ENCODE results near the gene ATRNL1. TPM values are rescaled to one million over a fixed set of nuclear protein-coding genes. Genes with fewer than 3 reads are reported as not detected.

ATRNL1 gene
- total RNA-seq, 1 experiment from 2014 or later: 8.8 TPM

DNA sequence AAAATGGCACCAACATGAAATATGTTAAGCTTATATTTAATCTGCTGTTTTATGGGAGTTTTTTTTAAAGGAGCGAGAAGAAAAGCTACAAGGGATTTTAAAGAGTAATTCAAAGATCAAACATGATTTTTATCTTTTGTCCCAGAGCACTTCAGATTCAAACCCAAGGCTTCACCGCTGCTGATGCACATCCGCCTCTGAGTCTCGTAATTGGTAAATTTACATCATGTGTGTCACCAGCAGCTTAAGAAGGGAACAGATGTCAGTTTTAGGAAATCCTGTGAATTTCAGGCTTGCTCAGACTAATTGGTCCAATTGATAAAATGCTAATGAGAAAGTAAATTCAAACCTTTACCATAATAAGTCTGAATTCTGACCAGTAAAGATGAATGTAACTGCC, 773.5 kb downstream of the ATRNL1 start:
- H3K27ac Mint-ChIP-seq (ENCODE audit: unreplicated experiment): no peak overlapping the region
- CTCF ChIA-PET: no interaction called here

DNA sequence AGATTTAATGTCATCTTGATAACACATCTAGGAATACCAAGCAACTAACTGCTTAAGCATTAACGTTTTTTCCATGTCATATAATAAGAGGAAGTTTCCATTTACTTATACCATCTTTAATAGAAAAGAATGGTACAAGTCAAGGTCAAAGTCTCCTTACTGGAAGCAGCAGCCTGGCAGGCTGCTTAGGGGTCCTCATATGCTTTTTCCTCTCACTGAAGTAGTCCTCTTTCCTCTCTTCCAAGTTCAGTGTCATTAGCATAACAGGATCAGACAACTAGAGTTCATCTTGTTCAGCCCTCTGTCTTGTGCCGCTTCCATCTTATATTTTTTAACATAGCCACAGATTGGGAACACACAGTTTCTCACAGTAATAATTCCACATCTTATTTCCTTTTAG, 774.1 kb downstream of the ATRNL1 start:
- H3K27ac Mint-ChIP-seq (ENCODE audit: unreplicated experiment): no peak overlapping the region
- H3K4me3 Mint-ChIP-seq (ENCODE audit: low read depth, unreplicated experiment): no peak overlapping the region
- no TSS peak for BruUV-seq (replicated peaks)
- intact Hi-C loops (cut with micrococcal nuclease; ENCODE audit: unreplicated experiment): no loop called here
- no peaks in the 10 kb centered on the region for H3K27me3 Mint-ChIP-seq (ENCODE audit: unreplicated experiment)
- TF ChIP-seq, protein P1, sequence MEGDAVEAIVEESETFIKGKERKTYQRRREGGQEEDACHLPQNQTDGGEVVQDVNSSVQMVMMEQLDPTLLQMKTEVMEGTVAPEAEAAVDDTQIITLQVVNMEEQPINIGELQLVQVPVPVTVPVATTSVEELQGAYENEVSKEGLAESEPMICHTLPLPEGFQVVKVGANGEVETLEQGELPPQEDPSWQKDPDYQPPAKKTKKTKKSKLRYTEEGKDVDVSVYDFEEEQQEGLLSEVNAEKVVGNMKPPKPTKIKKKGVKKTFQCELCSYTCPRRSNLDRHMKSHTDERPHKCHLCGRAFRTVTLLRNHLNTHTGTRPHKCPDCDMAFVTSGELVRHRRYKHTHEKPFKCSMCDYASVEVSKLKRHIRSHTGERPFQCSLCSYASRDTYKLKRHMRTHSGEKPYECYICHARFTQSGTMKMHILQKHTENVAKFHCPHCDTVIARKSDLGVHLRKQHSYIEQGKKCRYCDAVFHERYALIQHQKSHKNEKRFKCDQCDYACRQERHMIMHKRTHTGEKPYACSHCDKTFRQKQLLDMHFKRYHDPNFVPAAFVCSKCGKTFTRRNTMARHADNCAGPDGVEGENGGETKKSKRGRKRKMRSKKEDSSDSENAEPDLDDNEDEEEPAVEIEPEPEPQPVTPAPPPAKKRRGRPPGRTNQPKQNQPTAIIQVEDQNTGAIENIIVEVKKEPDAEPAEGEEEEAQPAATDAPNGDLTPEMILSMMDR (IDR thresholded peaks at IDR 0.05; ENCODE audit: unreplicated experiment): no peak
- no peaks in the 10 kb centered on the region for H3K4me1 Mint-ChIP-seq (ENCODE audit: low read depth, unreplicated experiment)
- no peaks in the 10 kb centered on the region for H3K9me3 Mint-ChIP-seq (ENCODE audit: low read depth, unreplicated experiment)
- no peak for DNase-seq
- CTCF ChIA-PET: no interaction called here
- no peaks in the 10 kb centered on the region for H3K36me3 Mint-ChIP-seq (ENCODE audit: insufficient read depth, unreplicated experiment)

More for the DNA sequence above, 773.5 kb downstream of the ATRNL1 start:
- no TSS peak for BruUV-seq (replicated peaks)
- TF ChIP-seq, protein P1 (IDR thresholded peaks at IDR 0.05; ENCODE audit: unreplicated experiment): no peak
- DNase-seq: no peak
- H3K27me3 Mint-ChIP-seq (ENCODE audit: unreplicated experiment): no peaks in the 10 kb centered on the region
- H3K4me3 Mint-ChIP-seq (ENCODE audit: low read depth, unreplicated experiment): no peak overlapping the region
- intact Hi-C loops (cut with micrococcal nuclease; ENCODE audit: unreplicated experiment): no loop called here
- H3K36me3 Mint-ChIP-seq (ENCODE audit: insufficient read depth, unreplicated experiment): no peaks in the 10 kb centered on the region
- H3K9me3 Mint-ChIP-seq (ENCODE audit: low read depth, unreplicated experiment): no peaks in the 10 kb centered on the region
- H3K4me1 Mint-ChIP-seq (ENCODE audit: low read depth, unreplicated experiment): no peaks in the 10 kb centered on the region

DNA sequence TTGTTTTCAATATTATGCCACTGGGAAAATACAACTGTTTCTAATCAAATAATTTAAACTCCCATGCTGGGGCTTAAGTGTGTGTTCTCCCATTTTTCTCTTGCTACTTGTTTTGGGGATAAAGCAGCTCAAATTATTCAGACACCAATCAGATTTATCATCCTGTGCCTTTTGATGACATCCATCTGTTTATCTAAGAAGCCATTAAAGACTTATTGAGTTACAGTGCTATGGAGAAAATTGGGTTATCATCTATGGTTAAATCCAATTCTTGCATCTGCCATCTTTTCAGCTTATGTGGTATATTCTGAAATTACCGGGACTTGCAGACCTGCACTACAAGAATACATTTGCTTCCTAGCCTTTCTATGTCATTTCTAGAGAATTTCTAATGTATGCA, 778.7 kb downstream of the ATRNL1 start:
- no TSS peak for BruUV-seq (replicated peaks)

DNA sequence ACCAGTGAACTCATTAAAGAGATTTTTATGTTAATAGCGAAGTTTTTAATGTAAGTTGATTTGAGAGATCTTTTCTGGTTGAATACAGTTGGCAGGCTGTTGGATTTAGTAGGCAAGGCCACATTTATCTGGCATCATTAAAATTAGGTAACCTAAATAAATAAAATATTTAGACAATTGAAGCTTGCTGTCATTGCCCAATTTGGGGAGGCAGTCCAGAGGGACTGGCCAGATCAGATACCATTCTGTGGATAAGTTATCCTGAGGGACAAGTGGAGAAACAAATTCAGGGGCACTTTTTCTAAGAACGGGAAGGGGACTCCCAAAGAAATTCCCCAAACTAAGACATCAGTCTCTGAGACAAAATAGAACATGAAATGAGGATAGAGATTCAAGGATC, 782.0 kb downstream of the ATRNL1 start:
- CTCF ChIA-PET: interaction anchor here (0.6 kb wide), 1 partner anchor 74 kb away, joined by 3 read pairs; no protein-coding TSS in a partner anchor
- Mint-ChIP-seq H3K9me3 (ENCODE audit: low read depth, unreplicated experiment) (no peaks in the 10 kb centered on the region), H3K36me3 (ENCODE audit: insufficient read depth, unreplicated experiment) (no peaks in the 10 kb centered on the region), H3K27me3 (ENCODE audit: unreplicated experiment) (peaks cover 45% of the 10 kb centered on the region), H3K4me3 (ENCODE audit: low read depth, unreplicated experiment) (no peak overlapping the region), H3K4me1 (ENCODE audit: low read depth, unreplicated experiment) (no peaks in the 10 kb centered on the region), H3K27ac (ENCODE audit: unreplicated experiment) (no peak overlapping the region)
- intact Hi-C loops (cut with micrococcal nuclease; ENCODE audit: unreplicated experiment): no loop called here
- BruUV-seq (replicated peaks): no TSS peak
- no peak for DNase-seq
- TF ChIP-seq, protein P1 (IDR thresholded peaks at IDR 0.05; ENCODE audit: unreplicated experiment): no peak

More for the DNA sequence above, 778.7 kb downstream of the ATRNL1 start:
- CTCF ChIA-PET: no interaction called here
- Mint-ChIP-seq H3K9me3 (ENCODE audit: low read depth, unreplicated experiment) (no peaks in the 10 kb centered on the region), H3K4me3 (ENCODE audit: low read depth, unreplicated experiment) (no peak overlapping the region), H3K4me1 (ENCODE audit: low read depth, unreplicated experiment) (no peaks in the 10 kb centered on the region), H3K27ac (ENCODE audit: unreplicated experiment) (no peak overlapping the region), H3K36me3 (ENCODE audit: insufficient read depth, unreplicated experiment) (no peaks in the 10 kb centered on the region), H3K27me3 (ENCODE audit: unreplicated experiment) (peaks cover 24% of the 10 kb centered on the region)
- DNase-seq: no peak
- intact Hi-C loops (cut with micrococcal nuclease; ENCODE audit: unreplicated experiment): no loop called here
- TF ChIP-seq, protein P1 (IDR thresholded peaks at IDR 0.05; ENCODE audit: unreplicated experiment): no peak

All from Calu3 (cell line).